H9 (cell line): ENCODE measurements around the gene RNASE1. TPM values are rescaled to one million over a fixed set of nuclear protein-coding genes. Genes with fewer than 3 reads are reported as not detected.

ENCODE experiments used
- DNase-seq: peaks from one replicate; pipeline ENCODE4 v3.0.0-alpha.2; 2017
- H2AFZ ChIP-seq: one replicate; pipeline ENCODE4 v1.6.1; 2013; ENCODE audit warnings: mild to moderate bottlenecking, low read length, control low read depth, moderate library complexity
- H2AK5ac ChIP-seq: 2 replicates; pipeline ENCODE4 v1.6.1; 2013; ENCODE audit warnings: low read length, control low read depth, mixed read lengths; ENCODE audit not compliant: insufficient read length
- H2BK120ac ChIP-seq: one replicate; pipeline ENCODE4 v1.6.1; 2013; ENCODE audit warnings: low read depth, mild to moderate bottlenecking, low read length, control low read depth, inconsistent platforms; ENCODE audit not compliant: poor library complexity, severe bottlenecking
- H2BK12ac ChIP-seq: 2 replicates; pipeline ENCODE4 v1.6.1; 2013; ENCODE audit warnings: low read length, control low read depth, mixed read lengths, low read depth; ENCODE audit not compliant: insufficient read length
- H2BK15ac ChIP-seq: 2 replicates; pipeline ENCODE4 v1.6.1; 2013; ENCODE audit warnings: low read depth, low read length, control low read depth
- H2BK20ac ChIP-seq: one replicate; pipeline ENCODE4 v1.6.1; 2013; ENCODE audit warnings: low read depth, mild to moderate bottlenecking, low read length, control low read depth, inconsistent platforms; ENCODE audit not compliant: poor library complexity, severe bottlenecking
- H2BK5ac ChIP-seq: 2 replicates; pipeline ENCODE4 v1.6.1; 2013; ENCODE audit warnings: low read length, control low read depth, mixed read lengths; ENCODE audit not compliant: insufficient read length
- H3K14ac ChIP-seq: 2 replicates; pipeline ENCODE4 v1.6.1; 2013; ENCODE audit warnings: low read length, control low read depth; ENCODE audit not compliant: insufficient read depth
- H3K18ac ChIP-seq: 2 replicates; pipeline ENCODE4 v1.6.1; 2013; ENCODE audit warnings: low read depth, mild to moderate bottlenecking, mixed read lengths, low read length, control low read depth; ENCODE audit not compliant: insufficient read length
- H3K23ac ChIP-seq: 2 replicates; pipeline ENCODE4 v1.6.1; 2013; ENCODE audit warnings: low read length, control low read depth, mixed read lengths, low read depth; ENCODE audit not compliant: insufficient read length
- H3K23me2 ChIP-seq: 2 replicates; pipeline ENCODE4 v1.6.1; 2013; ENCODE audit warnings: low read depth, mild to moderate bottlenecking, mixed read lengths, low read length, control low read depth; ENCODE audit not compliant: insufficient read length, poor library complexity, severe bottlenecking
- H3K27ac ChIP-seq: 2 replicates; pipeline ENCODE4 v1.5.1; 2013; ENCODE audit warnings: low read length, control low read depth, mixed read lengths, low read depth; ENCODE audit not compliant: insufficient read length
- H3K27me3 ChIP-seq: 2 replicates; pipeline ENCODE4 v1.6.1; 2013; ENCODE audit warnings: low read length, control low read depth, inconsistent platforms; ENCODE audit not compliant: insufficient read depth
- H3K4ac ChIP-seq: 2 replicates; pipeline ENCODE4 v1.6.1; 2013; ENCODE audit warnings: low read depth, mild to moderate bottlenecking, control low read depth, inconsistent platforms, low read length, moderate library complexity
- H3K4me1 ChIP-seq: 2 replicates; pipeline ENCODE4 v1.6.1; 2013; ENCODE audit warnings: low read length, control low read depth, inconsistent platforms; ENCODE audit not compliant: insufficient read depth
- H3K4me2 ChIP-seq: 2 replicates; pipeline ENCODE4 v1.6.1; 2013; ENCODE audit warnings: low read length, control low read depth, mixed read lengths; ENCODE audit not compliant: insufficient read length, insufficient read depth
- H3K56ac ChIP-seq: 2 replicates; pipeline ENCODE4 v1.6.1; 2013; ENCODE audit warnings: low read depth, mild to moderate bottlenecking, mixed read lengths, low read length, control low read depth; ENCODE audit not compliant: insufficient read length
- H3K79me1 ChIP-seq: 2 replicates; pipeline ENCODE4 v1.6.1; 2013; ENCODE audit warnings: low read depth, mild to moderate bottlenecking, moderate library complexity, low read length, control low read depth, inconsistent platforms; ENCODE audit not compliant: insufficient read depth, poor library complexity, severe bottlenecking
- H3K79me2 ChIP-seq: 2 replicates; pipeline ENCODE4 v1.6.1; 2013; ENCODE audit warnings: low read length, control low read depth, inconsistent platforms; ENCODE audit not compliant: insufficient read depth
- H3K9ac ChIP-seq: 2 replicates; pipeline ENCODE4 v1.6.1; 2013; ENCODE audit warnings: low read length, control low read depth, mixed read lengths; ENCODE audit not compliant: insufficient read length; ENCODE audit errors: extremely low read depth
- H3K9me3 ChIP-seq: one replicate; pipeline ENCODE4 v1.6.1; 2013; ENCODE audit warnings: low read depth, low read length, inconsistent platforms; ENCODE audit not compliant: control insufficient read depth
- H3T11ph ChIP-seq: one replicate; pipeline ENCODE4 v1.6.1; 2013; ENCODE audit warnings: mild to moderate bottlenecking, low read length, control low read depth, inconsistent platforms
- H4K20me1 ChIP-seq: one replicate; pipeline ENCODE4 v1.6.1; 2013; ENCODE audit not compliant: control insufficient read depth, insufficient read length, insufficient read depth
- H4K5ac ChIP-seq: 2 replicates; pipeline ENCODE4 v1.6.1; 2013; ENCODE audit warnings: low read depth, mild to moderate bottlenecking, mixed read lengths, low read length, control low read depth; ENCODE audit not compliant: insufficient read length
- H4K8ac ChIP-seq: replicated peaks from 2 replicates; pipeline ENCODE4 v1.6.1; 2013; ENCODE audit warnings: low read length, control low read depth, mixed read lengths, low read depth; ENCODE audit not compliant: insufficient read length
- H4K91ac ChIP-seq: 2 replicates; pipeline ENCODE4 v1.6.1; 2013; ENCODE audit warnings: low read depth, mild to moderate bottlenecking, moderate library complexity, mixed read lengths, low read length, control low read depth; ENCODE audit not compliant: insufficient read length
- H3K27ac Mint-ChIP-seq, 3 experiments: 2 replicates in 2 of 3; 3 replicates in 1 of 3; pipeline ENCODE4 v1.8.0; 2020 to 2021; ENCODE audit warnings: mixed read lengths in 3 of 3, mild to moderate bottlenecking in 1 of 3, moderate library complexity in 1 of 3
- H3K27me3 Mint-ChIP-seq: 2 replicates; pipeline ENCODE4 v1.8.0; 2021; ENCODE audit warnings: low read depth, mild to moderate bottlenecking, moderate library complexity, mixed read lengths
- H3K36me3 Mint-ChIP-seq, 3 experiments: 2 replicates in 2 of 3; 3 replicates in 1 of 3; pipeline ENCODE4 v1.8.0; 2020 to 2021; ENCODE audit warnings: low read depth in 3 of 3, mixed read lengths in 3 of 3; ENCODE audit not compliant: insufficient read depth in 1 of 3
- H3K4me1 Mint-ChIP-seq, 2 experiments: 2 replicates each; pipeline ENCODE4 v1.8.0; 2020; ENCODE audit warnings: mixed read lengths in 2 of 2
- H3K4me3 Mint-ChIP-seq, 2 experiments: 2 replicates in 1 of 2; 3 replicates in 1 of 2; pipeline ENCODE4 v1.8.0; 2020 to 2021; ENCODE audit warnings: mild to moderate bottlenecking in 2 of 2, mixed read lengths in 2 of 2, moderate library complexity in 1 of 2
- H3K9me3 Mint-ChIP-seq, 2 experiments: 2 replicates in 1 of 2; 3 replicates in 1 of 2; pipeline ENCODE4 v1.8.0; 2020; ENCODE audit warnings: mild to moderate bottlenecking in 2 of 2, mixed read lengths in 2 of 2, moderate library complexity in 1 of 2
- CTCF ChIP-seq: fragments of 200-600 bp; sonication (generic); conservative IDR thresholded peaks from 3 replicates; pipeline ENCODE4 v1.8.0; 2021; ENCODE audit warnings: antibody characterized with exemption, mild to moderate bottlenecking
- WGBS: extraction: QIAGEN DNeasy Blood & Tissue Kit; methylation state at CpG from one replicate; pipeline ENCODE4 v1.1.7; 2013; ENCODE audit warnings: missing lambda C conversion rate, low lambda C conversion rate, mixed read lengths; ENCODE audit not compliant: insufficient read length; ENCODE audit errors: extremely low coverage; 5-methylcytosine and 5-hydroxymethylcytosine counted together
- total RNA-seq: library from RNA; stranded (reverse); gene quantifications from 2 replicates; pipeline ENCODE4 v1.2.1, GENCODE V29; 2021

The RNASE1 gene
- total RNA-seq, 1 experiment from 2014 or later = 1.2 TPM

- Histone ChIP-seq H2BK12ac (no peak overlapping the region), H2BK5ac (no peak overlapping the region), H3K79me2 (no peaks in the 10 kb centered on the region), H4K91ac (no peak overlapping the region), H3K27ac (no peak overlapping the region), H3T11ph (no peak overlapping the region), H2BK20ac (no peak overlapping the region), H3K14ac (no peak overlapping the region), H4K8ac (no peak overlapping the region), H2BK120ac (no peak overlapping the region), H3K9me3 (no peaks in the 10 kb centered on the region), H3K23ac (no peak overlapping the region), H3K23me2 (no peaks in the 10 kb centered on the region), H3K56ac (no peak overlapping the region), H3K4ac (no peak overlapping the region), H2AK5ac (no peak overlapping the region), H3K27me3 (no peaks in the 10 kb centered on the region), H3K9ac (no peak overlapping the region), H2AFZ (no peak overlapping the region), H3K4me1 (peaks cover 4% of the 10 kb centered on the region), H3K4me2 (no peak overlapping the region), H4K5ac (no peak overlapping the region), H3K79me1 (no peaks in the 10 kb centered on the region), H4K20me1 (no peaks in the 10 kb centered on the region), H3K18ac (no peak overlapping the region), H2BK15ac (no peak overlapping the region)
- WGBS = no CpG with 5 or more reads among the region's 7 CpGs
- H3K36me3 Mint-ChIP-seq = peaks cover 0 to 1% (median 0%) of the 10 kb centered on the region in 3 experiments; a peak in 2 of 7 replicates
- H3K9me3 Mint-ChIP-seq = no peaks in the 10 kb centered on the region
- no peak overlapping the region for H3K4me3 Mint-ChIP-seq
- no peaks in the 10 kb centered on the region; the same call in none of the 2 replicates for H3K27me3 Mint-ChIP-seq
- peaks cover 30 to 31% of the 10 kb centered on the region in 2 experiments for H3K4me1 Mint-ChIP-seq
- DNase-seq = no peak
- TF ChIP-seq CTCF = no peak
- H3K27ac Mint-ChIP-seq = no peak overlapping the region
Observed at GRCh38 chr14:20791187-20791586, 11.5 kb downstream of the RNASE1 start.
